GM12878 (cell line): ENCODE results near the gene DTX3. TPM values are rescaled to one million over a fixed set of nuclear protein-coding genes. Genes with fewer than 3 reads are reported as not detected.

Experiments
- ATAC-seq: fragments of 200-7000 bp; cut with Tn5 transposase; 3 replicates; pipeline ENCODE4 v1.9.1; 2020; ENCODE audit warnings: mild to moderate bottlenecking, moderate library complexity
- BruUV-seq: library from RNA; stranded (reverse); fragments of 400-500 nt; replicated peaks from 2 replicates; lab custom pipeline; 2021; lab: Mats Ljungman, UMichigan
- CTCF ChIA-PET: fragments of 300-600 bp; sonication (Branson Sonifier 250); formaldehyde crosslinking; extraction: SDS; loops from one replicate; lab custom pipeline; 2021; ENCODE audit warnings: inconsistent platforms; lab: Yijun Ruan, JAX
- POLR2A ChIA-PET: fragments of 350-600 bp; formaldehyde crosslinking; extraction: SDS; loops from one replicate; lab custom pipeline; 2021; ENCODE audit warnings: inconsistent platforms; lab: Charles Lee
- RAD21 ChIA-PET: fragments of 300-600 bp; sonication (Branson Sonifier 250); formaldehyde crosslinking; loops from one replicate; lab custom pipeline; 2023; ENCODE audit warnings: antibody characterized with exemption; ENCODE audit not compliant: unreplicated experiment; lab: Charles Lee
- SMC1A ChIA-PET: fragments of 300-600 bp; sonication (Branson Sonifier 250); formaldehyde crosslinking; loops from one replicate; lab custom pipeline; 2023; ENCODE audit not compliant: unreplicated experiment, uncharacterized antibody; lab: Charles Lee
- DNase-seq: peaks from one replicate; pipeline ENCODE4 v3.0.0-alpha.2; 2011; ENCODE audit warnings: low read depth, low spot score
- FAIRE-seq: peaks from 3 replicates; lab custom pipeline; 2011; peaks lifted over from hg19 to GRCh38; lab: Jason Lieb, UNC
- H2AFZ ChIP-seq: 2 replicates; pipeline ENCODE4 v1.6.0; 2011; ENCODE audit warnings: low read depth, low read length, control low read depth; ENCODE audit not compliant: control insufficient read depth
- H3K27ac ChIP-seq: 2 replicates; pipeline ENCODE4 v1.5.1; 2011; ENCODE audit warnings: control low read depth; ENCODE audit not compliant: control insufficient read depth, insufficient read depth
- H3K27me3 ChIP-seq, 2 experiments: replicated peaks in 1 of 2; 2 replicates each; pipeline versions ENCODE4 v1.6.0 to v1.6.1; 2011; ENCODE audit warnings: low read length in 1 of 2; ENCODE audit not compliant: control insufficient read depth in 2 of 2, insufficient read depth in 2 of 2
- H3K36me3 ChIP-seq, 2 experiments: 2 replicates each; pipeline ENCODE4 v1.5.1; 2011; ENCODE audit warnings: low read length in 1 of 2; ENCODE audit not compliant: control insufficient read depth in 2 of 2, insufficient read depth in 2 of 2
- H3K4me1 ChIP-seq: 2 replicates; pipeline ENCODE4 v1.6.1; 2011; ENCODE audit warnings: mild to moderate bottlenecking, low read length, moderate library complexity, mixed read lengths; ENCODE audit not compliant: control insufficient read depth, insufficient read depth
- H3K4me2 ChIP-seq: 2 replicates; pipeline ENCODE4 v1.6.0; 2011; ENCODE audit warnings: control low read depth; ENCODE audit not compliant: control insufficient read depth, insufficient read depth
- H3K4me3 ChIP-seq: fragments of 200-600 bp; sonication (generic); 2 replicates; pipeline ENCODE4 v1.5.1; 2016
- H3K79me2 ChIP-seq: 2 replicates; pipeline ENCODE4 v1.6.0; 2011; ENCODE audit warnings: low read length; ENCODE audit not compliant: control insufficient read depth, insufficient read depth
- H3K9ac ChIP-seq: 2 replicates; pipeline ENCODE4 v1.8.0; 2011; ENCODE audit warnings: low read length, control low read depth, mixed read lengths; ENCODE audit not compliant: control insufficient read depth, insufficient read depth
- H3K9me3 ChIP-seq: replicated peaks from 3 replicates; pipeline ENCODE4 v1.5.1; 2011; ENCODE audit warnings: mild to moderate bottlenecking, low read length; ENCODE audit not compliant: control insufficient read depth, insufficient read depth
- H4K20me1 ChIP-seq: 2 replicates; pipeline ENCODE4 v1.6.0; 2011; ENCODE audit not compliant: control insufficient read depth, insufficient read depth
- BCLAF1 ChIP-seq: fragments of 450-650 bp; IDR thresholded peaks from 2 replicates; pipeline ENCODE4 v1.6.1; 2017; ENCODE audit warnings: antibody characterized with exemption, mild to moderate bottlenecking, moderate library complexity
- CBX3 ChIP-seq: fragments of 200-600 bp; sonication (generic); IDR thresholded peaks from 2 replicates; pipeline ENCODE4 v1.6.1; 2016; ENCODE audit warnings: low read depth, borderline replicate concordance
- CEBPZ ChIP-seq: fragments of 150-350 bp; IDR thresholded peaks from 2 replicates; pipeline ENCODE4 v1.6.1; 2016; ENCODE audit warnings: low read depth, low read length
- EP300 ChIP-seq, 2 experiments: fragments of 150-350 bp in 1 of 2; IDR thresholded peaks; 2 replicates each; pipeline ENCODE4 v1.6.1; 2011 to 2012; ENCODE audit warnings: low read depth in 2 of 2, low read length in 2 of 2, borderline replicate concordance in 1 of 2, improper control_type of control experiment in 1 of 2, inconsistent platforms in 1 of 2; ENCODE audit not compliant: control insufficient read depth in 1 of 2
- JUNB ChIP-seq: IDR thresholded peaks from 2 replicates; pipeline ENCODE4 v1.6.1; 2016; ENCODE audit warnings: antibody characterized with exemption, mild to moderate bottlenecking
- NBN ChIP-seq: fragments of 450-650 bp; IDR thresholded peaks from 2 replicates; pipeline ENCODE4 v1.6.1; 2016
- NFXL1 ChIP-seq: fragments of 450-650 bp; IDR thresholded peaks from 2 replicates; pipeline ENCODE4 v1.6.1; 2017; ENCODE audit warnings: antibody characterized with exemption, mild to moderate bottlenecking, borderline replicate concordance
- NFYA ChIP-seq: IDR thresholded peaks from 2 replicates; pipeline ENCODE4 v1.6.1; 2011; ENCODE audit warnings: low read depth, mild to moderate bottlenecking, low read length, improper control_type of control experiment, borderline replicate concordance
- NR2F1 ChIP-seq: fragments of 450-650 bp; conservative IDR thresholded peaks from 2 replicates; pipeline ENCODE4 v1.6.1; 2017; ENCODE audit warnings: mild to moderate bottlenecking
- SKIL ChIP-seq: fragments of 450-650 bp; IDR thresholded peaks from 2 replicates; pipeline ENCODE4 v1.6.1; 2017; ENCODE audit warnings: mild to moderate bottlenecking, low read depth, inconsistent platforms; ENCODE audit not compliant: poor library complexity, severe bottlenecking
- TARDBP ChIP-seq: IDR thresholded peaks from 2 replicates; pipeline ENCODE4 v1.6.1; 2016; ENCODE audit warnings: borderline replicate concordance
- ZNF24 ChIP-seq: fragments of 450-650 bp; IDR thresholded peaks from 2 replicates; pipeline ENCODE4 v1.6.1; 2017; ENCODE audit warnings: antibody characterized with exemption, mild to moderate bottlenecking
- ZNF622 ChIP-seq: fragments of 450-650 bp; IDR thresholded peaks from 2 replicates; pipeline ENCODE4 v1.6.1; 2017; ENCODE audit warnings: mild to moderate bottlenecking, inconsistent platforms
- WGBS: methylation state at CpG from one replicate; pipeline ENCODE4 v1.1.6; 2016; ENCODE audit warnings: low lambda C conversion rate; ENCODE audit not compliant: insufficient replicate concordance, insufficient coverage; ENCODE audit errors: missing lambda C conversion rate; 5-methylcytosine and 5-hydroxymethylcytosine counted together
- in situ Hi-C: fragments of 300-500 bp; cut with MboI; formaldehyde crosslinking; loops from 9 replicates; pipeline ENCODE4 v1.14.3; 2018; ENCODE audit warnings: mixed read lengths
- intact Hi-C: fragments of 100-400 bp; cut with micrococcal nuclease; formaldehyde crosslinking; loops from one replicate; pipeline ENCODE4 v1.14.2; 2022; ENCODE audit not compliant: unreplicated experiment
- polyA plus RNA-seq, 11 experiments: library from polyadenylated mRNA; depleted of rRNA in 4 of 11; unstranded in 6 of 11; stranded (reverse) in 5 of 11; fragments of >200 nt; fragmentation: Nextera tagmentation in 4 of 11; fragmentation: Illumina TruSeq in 1 of 11; extraction: Ambion mirVana in 4 of 11; extraction: Trizol in 1 of 11; gene quantifications; 1 replicate in 1 of 11; 2 replicates in 10 of 11; pipeline versions ENCODE4 v1.2.1 to v1.2.3, GENCODE V29; 2011 to 2016; ENCODE audit warnings: inconsistent platforms in 2 of 11, missing spikeins in 2 of 11, low read depth in 1 of 11
- total RNA-seq, 4 experiments: library from RNA; depleted of rRNA in 3 of 4; stranded (reverse); fragments of >200 nt in 3 of 4; fragmentation: Illumina TruSeq in 1 of 4; extraction: Trizol in 1 of 4; gene quantifications; 2 replicates each; pipeline versions ENCODE4 v1.2.1 to v1.2.3, GENCODE V29; 2013 to 2021

The DTX3 gene
- total and polyA plus RNA-seq, 10 of the 15 experiments (the other 5 are each of a cell fraction or from before 2014, with no cell fraction given) = 1.1 to 13.6 (median 5.6) TPM

GRCh38 chr12:57607958-57608663 is 3.5 kb downstream of the DTX3 start:
- CTCF ChIA-PET = interaction anchor here (0.6 to 1.8 kb wide), 2 partner anchors 13 to 19 kb away, joined by 3 read pairs; no protein-coding TSS in a partner anchor
- H3K9me3 ChIP-seq = no peaks in the 10 kb centered on the region
- no peak overlapping the region for H3K9ac ChIP-seq
- 90% methylated on average over 12 of the region's 12 CpGs for WGBS
- H3K79me2 ChIP-seq = no peaks in the 10 kb centered on the region
- H3K27me3 ChIP-seq = no peaks in the 10 kb centered on the region
- H3K4me3 ChIP-seq = no peak overlapping the region
- intact Hi-C loops (no loop called here), in situ Hi-C loops (no loop called here)
- no TSS peak for BruUV-seq
- no peak overlapping the region for H2AFZ ChIP-seq
- H4K20me1 ChIP-seq = no peaks in the 10 kb centered on the region
- FAIRE-seq = no peak
- SMC1A ChIA-PET = interaction anchor here (0.8 to 1.4 kb wide), 3 partner anchors 9 to 16 kb away, joined by 3 to 4 read pairs (median 3); no protein-coding TSS in a partner anchor
- POLR2A ChIA-PET = interaction anchor here (0.6 to 1.0 kb wide), 3 partner anchors 15 to 357 kb away, joined by 3 to 7 read pairs (median 4); partner anchors contain the start of genes PIP4K2C and STAC3
- H3K27ac ChIP-seq = no peak overlapping the region
- no peak overlapping the region for H3K4me2 ChIP-seq
- ATAC-seq = no peak
- peaks cover 4% of the 10 kb centered on the region; the same call in 1 of the 2 replicates for H3K4me1 ChIP-seq
- no peak for DNase-seq
- no peaks in the 10 kb centered on the region; a peak in 1 of 4 replicates for H3K36me3 ChIP-seq
- RAD21 ChIA-PET = no interaction called here
- no peak for TF ChIP-seq JUNB
- no peak for TF ChIP-seq SKIL
- no peak for TF ChIP-seq CBX3
- TF ChIP-seq NBN = no peak
- no peak for TF ChIP-seq NFYA
- no peak for TF ChIP-seq ZNF24
- TF ChIP-seq EP300 (IDR thresholded peaks at IDR 0.05; ENCODE audit: borderline replicate concordance in 1 of 2, control insufficient read depth in 1 of 2, low read depth in 2 of 2, low read length in 2 of 2) = no peak
- TF ChIP-seq ZNF622 = no peak
- TF ChIP-seq CEBPZ = no peak
- TF ChIP-seq BCLAF1 = no peak
- TF ChIP-seq NR2F1 = no peak
- no peak for TF ChIP-seq NFXL1
- TF ChIP-seq TARDBP = no peak
